ENCODE measurements around the gene TSNAXIP1.

Gene TSNAXIP1

GRCh38 chr16:67782567-67783352 is 23.9 kb upstream of the TSNAXIP1 start:
- no peak for DNase-seq

DNA sequence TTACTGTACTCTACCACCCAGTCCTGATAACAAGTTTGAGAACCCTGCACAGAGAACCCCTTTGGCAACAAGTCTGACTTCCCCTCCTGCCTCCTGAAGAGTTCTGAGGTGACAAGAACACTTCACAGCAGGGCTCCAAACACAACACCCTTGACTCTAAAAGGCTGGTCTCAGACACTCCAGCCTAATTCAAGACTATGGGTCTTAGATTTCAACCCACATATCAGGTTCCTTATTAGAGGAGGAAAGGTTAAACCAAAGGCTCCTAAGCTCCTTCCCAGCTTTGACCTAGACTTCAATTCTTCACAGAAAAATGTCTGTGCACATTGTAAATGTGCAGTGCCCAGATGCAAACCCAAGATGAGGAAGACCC is 23.4 kb upstream of the TSNAXIP1 start:
- DNase-seq, result no peak

DNA sequence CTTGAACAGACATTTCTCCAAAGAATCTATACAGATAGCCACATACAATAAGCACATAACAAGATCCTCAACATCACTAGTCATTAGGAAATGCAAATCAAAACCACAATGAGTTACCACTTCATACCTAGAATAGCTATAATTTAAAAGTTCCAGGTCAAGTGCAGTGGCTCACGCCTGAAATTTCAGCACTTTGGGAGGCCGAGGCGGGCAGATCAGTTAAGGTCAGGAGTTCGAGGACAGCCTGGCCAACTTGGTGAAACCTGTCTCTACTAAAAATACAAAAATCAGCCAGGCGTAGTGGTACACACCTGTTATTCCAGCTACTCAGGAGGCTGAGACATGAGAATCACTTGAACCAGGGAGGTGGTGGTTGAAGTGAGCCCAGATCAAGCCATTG is 20.2 kb upstream of the TSNAXIP1 start:
- no peak for DNase-seq

- no peak for DNase-seq
These were observed 16.6 kb upstream of the TSNAXIP1 start for GRCh38 chr16:67790071-67790470.

- DNase-seq, result no peak
These were observed 10.5 kb upstream of the TSNAXIP1 start for GRCh38 chr16:67796099-67796718.

- DNase-seq, result no peak
These were observed 6.3 kb upstream of the TSNAXIP1 start for GRCh38 chr16:67800338-67800926.

- DNase-seq, result no peak
These were observed 5.4 kb upstream of the TSNAXIP1 start for GRCh38 chr16:67801241-67801640.

GRCh38 chr16:67801883-67802282 is 4.8 kb upstream of the TSNAXIP1 start:
- DNase-seq, result peak; percentile 6

- DNase-seq, result no peak
These were observed 2.8 kb upstream of the TSNAXIP1 start for GRCh38 chr16:67803894-67804293.

- no peak for DNase-seq
These were observed 1.7 kb upstream of the TSNAXIP1 start for GRCh38 chr16:67804853-67805542.

DNA sequence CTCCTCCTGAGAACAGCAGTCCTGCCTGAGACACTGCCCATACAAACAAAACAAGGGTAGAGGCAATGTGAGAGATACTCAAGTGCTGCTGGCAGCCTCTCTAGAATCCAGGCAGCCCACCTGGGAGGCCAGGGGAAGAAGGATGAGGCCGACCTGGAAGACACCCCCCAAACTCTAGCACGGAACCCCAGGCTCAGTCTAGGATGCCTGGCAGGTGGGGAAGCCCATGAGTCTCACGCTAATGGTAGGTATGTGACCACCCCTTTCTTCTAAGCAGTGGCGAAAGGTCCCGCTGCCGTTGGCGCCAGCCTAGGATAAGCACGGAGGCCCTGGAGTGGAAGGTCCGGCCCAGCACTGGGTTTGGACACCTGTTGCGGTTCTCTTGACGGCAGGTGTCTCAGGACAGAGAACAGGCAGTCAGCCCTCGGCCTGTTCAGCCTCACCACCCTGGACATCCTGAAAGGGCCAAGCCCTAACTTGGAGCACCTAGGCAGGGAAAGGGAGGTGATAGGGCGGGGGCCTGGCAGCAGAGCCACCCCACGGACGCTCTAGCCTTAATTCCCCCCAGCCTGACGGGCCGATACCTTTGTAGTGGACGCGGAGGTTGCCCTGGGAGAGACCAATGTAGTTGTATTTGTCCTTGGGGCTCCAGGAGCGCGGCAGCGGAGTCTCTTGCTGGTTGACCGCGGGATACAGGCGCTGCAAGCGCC is 816 bp upstream of the TSNAXIP1 start:
- no peak for DNase-seq

- DNase-seq, result no peak
These were observed 526 bp downstream of the TSNAXIP1 start for GRCh38 chr16:67807148-67807682.

DNA sequence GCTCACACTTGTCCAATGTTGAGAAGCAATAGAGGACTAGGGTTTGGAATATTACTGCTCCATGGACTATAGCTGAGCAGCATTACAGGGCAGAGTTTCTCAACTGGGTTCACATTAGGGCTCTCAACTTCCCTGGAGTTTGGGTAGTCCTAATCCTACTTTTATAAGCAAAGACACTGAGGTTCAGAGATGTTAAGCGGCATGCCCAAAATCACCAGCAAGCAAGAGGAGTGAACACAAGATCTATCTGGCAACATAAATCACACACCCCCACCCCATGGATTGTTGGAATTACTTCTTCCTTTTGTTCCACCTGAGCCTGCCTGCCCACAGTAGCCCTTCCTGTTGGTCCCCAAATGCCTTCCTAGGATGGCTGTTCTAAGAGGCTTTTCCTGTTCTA is 5.2 kb downstream of the TSNAXIP1 start:
- DNase-seq, result no peak

- DNase-seq, result no peak
These were observed 7.9 kb downstream of the TSNAXIP1 start for GRCh38 chr16:67814567-67814966.

DNA sequence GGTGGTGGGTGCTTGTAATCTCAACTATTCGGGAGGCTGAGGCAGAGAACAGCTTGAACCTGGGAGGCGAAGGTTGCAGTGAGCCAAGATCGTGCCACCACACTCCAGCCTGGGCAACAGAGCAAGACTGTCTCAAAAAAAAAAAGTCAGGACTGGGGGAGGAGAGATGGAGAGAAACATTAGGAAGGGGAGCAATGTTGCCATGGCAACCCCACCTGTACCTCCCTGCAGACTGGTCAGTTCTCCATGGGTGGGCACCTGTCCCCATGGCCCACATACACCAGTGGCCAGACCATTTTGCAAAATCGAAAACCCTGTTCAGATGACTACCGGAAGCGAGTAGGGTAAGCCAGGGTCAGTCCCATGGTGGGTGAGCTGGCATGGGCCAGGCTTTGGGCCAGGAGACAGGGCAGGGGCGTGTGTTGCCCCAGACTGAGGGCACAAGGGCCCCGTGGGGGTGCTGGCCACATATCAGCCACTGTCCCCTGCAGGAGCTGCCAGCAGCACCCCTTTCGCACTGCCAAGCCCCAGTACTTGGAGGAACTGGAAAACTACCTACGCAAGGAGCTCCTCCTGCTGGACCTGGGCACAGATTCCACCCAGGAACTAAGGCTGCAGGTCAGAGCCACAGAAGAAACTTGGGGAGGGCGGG is 14.0 kb downstream of the TSNAXIP1 start:
- DNase-seq, result no peak

DNA sequence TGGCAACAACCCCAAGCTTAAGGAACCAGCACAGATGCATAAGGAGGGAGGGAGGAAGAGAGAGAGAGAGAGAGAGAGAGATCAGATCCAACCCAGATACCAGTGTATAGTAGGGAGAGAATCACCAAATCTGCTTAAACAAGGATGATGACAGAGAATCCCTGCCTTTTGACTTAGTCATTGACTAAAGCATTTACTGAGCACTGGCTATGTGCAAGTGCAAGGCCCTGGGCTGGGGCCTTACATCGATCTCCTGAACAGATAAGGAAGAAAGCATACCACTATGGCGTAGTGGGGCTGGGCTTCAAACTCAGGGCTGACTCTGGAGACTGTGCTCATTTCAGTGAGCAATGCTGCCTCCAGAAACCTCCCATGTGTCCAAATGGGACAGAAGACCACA is 15.8 kb downstream of the TSNAXIP1 start:
- no peak for DNase-seq

- no peak for DNase-seq
These were observed 18.4 kb downstream of the TSNAXIP1 start for GRCh38 chr16:67825119-67825518.

DNA sequence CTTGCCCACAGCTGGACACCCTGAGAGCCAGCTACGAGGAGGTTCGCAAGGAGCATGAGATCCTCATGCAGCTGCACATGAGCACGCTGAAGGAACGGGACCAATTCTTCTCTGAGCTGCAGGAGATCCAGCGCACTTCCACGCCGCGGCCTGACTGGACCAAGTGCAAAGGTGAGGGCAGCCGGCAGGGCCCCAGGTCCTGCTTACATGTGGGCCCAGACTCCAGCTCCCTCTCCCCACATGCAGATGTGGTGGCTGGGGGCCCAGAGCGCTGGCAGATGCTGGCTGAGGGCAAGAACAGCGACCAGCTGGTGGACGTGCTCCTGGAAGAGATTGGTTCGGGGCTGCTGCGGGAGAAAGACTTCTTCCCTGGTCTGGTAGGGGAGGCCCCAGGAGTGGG is 19.2 kb downstream of the TSNAXIP1 start:
- DNase-seq, result no peak

GRCh38 chr16:67828651-67829050 is 22.0 kb downstream of the TSNAXIP1 start:
- DNase-seq, result no peak

DNA sequence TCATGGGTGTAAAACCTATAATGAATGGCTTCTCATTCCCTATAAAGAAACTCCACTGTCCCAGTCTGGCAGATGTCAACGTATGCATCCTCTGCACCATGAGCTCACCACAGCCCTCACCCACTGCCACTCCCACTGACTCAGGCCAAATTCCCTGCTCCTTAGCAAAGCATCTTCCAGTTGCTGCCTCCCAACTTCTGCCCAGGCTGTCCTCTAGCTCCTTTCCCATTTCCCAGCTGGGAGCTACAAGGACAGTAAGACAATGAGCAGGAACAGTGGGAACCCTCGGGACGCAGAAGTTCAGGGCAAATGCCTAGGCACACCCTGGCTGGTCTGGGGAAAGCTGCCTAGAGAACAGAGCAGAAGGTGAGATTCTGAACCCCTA is 26.3 kb downstream of the TSNAXIP1 start:
- DNase-seq, result no peak

DNA sequence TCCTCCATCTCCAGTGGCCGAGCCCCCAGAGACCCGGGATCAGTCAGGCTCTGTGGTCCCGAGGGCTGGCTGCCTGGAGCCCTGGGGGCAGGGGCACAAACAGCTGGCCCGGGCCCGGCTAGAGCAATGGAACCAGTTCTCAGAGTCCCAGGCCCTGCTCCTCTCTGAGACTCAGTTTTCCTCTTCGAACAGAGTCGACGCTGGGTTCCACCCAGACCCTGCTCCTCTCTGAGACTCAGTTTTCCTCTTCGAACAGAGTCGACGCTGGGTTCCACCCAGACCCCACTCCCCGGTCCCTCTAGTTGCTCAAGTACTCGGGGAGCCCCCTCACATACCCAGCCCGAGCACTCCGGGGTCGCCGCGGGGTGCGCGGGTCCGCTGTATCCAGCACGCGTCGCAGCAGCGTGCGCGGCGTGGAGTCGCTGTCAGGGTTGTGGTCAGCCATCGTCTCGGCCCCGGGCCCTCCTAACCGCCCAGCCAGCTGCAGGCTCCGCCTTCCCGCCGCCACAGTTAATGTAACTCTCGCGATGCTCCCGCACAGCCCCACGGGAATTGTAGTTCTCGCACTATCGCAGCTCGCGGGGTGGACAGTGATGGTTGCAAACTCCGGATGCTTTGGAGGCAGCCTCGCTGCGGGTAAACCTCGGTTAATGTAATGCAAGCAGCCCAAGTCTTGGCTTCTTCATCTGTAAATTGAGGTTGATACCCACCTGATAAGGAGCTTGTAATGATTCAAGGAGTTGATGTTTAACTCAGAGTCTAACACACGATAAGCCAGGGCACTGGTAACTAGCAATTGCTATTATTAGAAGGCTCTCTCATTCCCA is 26.9 kb downstream of the TSNAXIP1 start:
- DNase-seq, result peak; percentile 93
